T-helper 17 cell (primary cell): ENCODE results near the gene CASTOR2. TPM values are rescaled to one million over a fixed set of nuclear protein-coding genes. Genes with fewer than 3 reads are reported as not detected.
"Not testable (repeated sequence)": the region's sequence is repeated elsewhere in the genome, so short reads cannot be mapped to it uniquely, and the experiment has no call there.

ENCODE experiments used
- ATAC-seq: fragments of 150-1000 bp; cut with Tn5 transposase; 2 replicates; pipeline ENCODE4 v1.10.0; 2021; ENCODE audit warnings: mild to moderate bottlenecking, moderate library complexity
- DNase-seq, 3 donors: peaks; one replicate each; pipeline versions ENCODE4 v3.0.0 to v3.0.0-alpha.2; 2020 to 2021
- H3K9me3 ChIP-seq: one replicate; pipeline ENCODE4 v1.7.0; 2013; ENCODE audit warnings: low read length, mild to moderate bottlenecking; ENCODE audit not compliant: control insufficient read depth, poor library complexity, severe bottlenecking
- H3K27ac Mint-ChIP-seq: one replicate; pipeline ENCODE4 v1.8.0; 2022; ENCODE audit warnings: mild to moderate bottlenecking, moderate library complexity, mixed read lengths
- H3K27me3 Mint-ChIP-seq: one replicate; pipeline ENCODE4 v1.8.0; 2022; ENCODE audit warnings: mixed read lengths
- H3K36me3 Mint-ChIP-seq: one replicate; pipeline ENCODE4 v1.8.0; 2022; ENCODE audit warnings: low read depth, mixed read lengths
- H3K4me1 Mint-ChIP-seq: one replicate; pipeline ENCODE4 v1.8.0; 2022; ENCODE audit warnings: mild to moderate bottlenecking, mixed read lengths
- H3K4me3 Mint-ChIP-seq: one replicate; pipeline ENCODE4 v1.8.0; 2022; ENCODE audit warnings: mild to moderate bottlenecking, moderate library complexity, mixed read lengths
- total RNA-seq, 4 donors: library from RNA in 2 of 4; stranded (reverse) in 2 of 4; gene quantifications; one replicate each; pipeline ENCODE4 v1.2.3 and lab custom pipeline; 2022 to 2026

The CASTOR2 gene
- total RNA-seq, 2 donors from 2014 or later = 5.5 to 7.0 TPM

DNA sequence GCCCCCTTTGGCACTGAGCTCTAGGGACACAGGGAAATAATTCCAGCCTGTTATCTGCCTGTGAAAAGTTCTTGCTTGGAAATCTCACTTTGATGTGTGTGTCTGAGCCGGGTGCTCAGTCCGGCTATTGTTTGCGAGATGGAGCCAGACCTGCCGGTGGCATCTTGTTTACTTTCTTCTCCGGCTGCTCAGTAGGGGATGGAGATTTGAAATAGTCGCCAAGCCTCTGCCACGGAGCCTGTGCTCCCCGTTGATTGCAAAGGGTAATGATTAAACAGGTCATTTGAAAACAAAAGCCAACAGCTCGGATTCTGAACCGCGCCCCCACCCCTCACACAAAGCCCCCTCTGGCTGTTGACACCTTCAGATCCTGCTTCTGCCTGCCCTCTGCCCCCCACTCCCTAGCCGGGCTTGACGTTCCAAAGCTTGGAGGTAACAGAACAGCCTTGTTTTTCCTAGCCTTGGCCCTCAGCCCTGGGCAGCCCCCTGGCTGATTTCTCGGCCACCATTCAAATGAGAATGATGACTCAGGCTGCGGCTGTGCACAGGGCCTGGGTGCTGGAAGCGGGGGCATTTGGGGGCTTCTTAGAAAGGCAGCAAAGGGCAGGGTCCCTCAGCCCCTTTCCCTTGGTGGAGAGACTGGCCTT lies 1.8 kb downstream of the CASTOR2 start:
- H3K4me3 Mint-ChIP-seq, ATAC-seq, H3K36me3 Mint-ChIP-seq, H3K27me3 Mint-ChIP-seq, H3K27ac Mint-ChIP-seq, H3K9me3 ChIP-seq, H3K4me1 Mint-ChIP-seq, DNase-seq: not testable (repeated sequence)

DNA sequence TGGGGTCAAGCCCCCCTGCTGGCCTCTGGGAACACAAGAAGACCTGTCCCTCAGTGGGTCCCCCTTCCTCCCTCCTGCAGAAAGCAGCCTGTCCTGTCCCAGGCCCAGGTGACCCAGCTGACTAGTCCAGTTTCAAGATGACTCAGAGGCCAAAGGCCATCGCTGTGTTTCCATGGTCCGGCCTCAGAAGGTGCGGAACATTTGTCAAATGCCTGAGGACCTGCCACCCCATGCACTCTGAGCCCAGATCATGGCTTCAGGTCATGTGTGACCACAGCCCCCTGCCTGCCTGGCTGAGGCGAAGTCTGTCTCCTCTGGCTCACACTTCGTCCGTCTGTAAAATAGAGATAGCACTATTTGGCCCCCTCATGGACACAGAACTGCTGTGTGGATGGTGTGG lies 2.4 kb downstream of the CASTOR2 start:
- H3K27me3 Mint-ChIP-seq, H3K27ac Mint-ChIP-seq, H3K9me3 ChIP-seq, H3K4me3 Mint-ChIP-seq, H3K4me1 Mint-ChIP-seq, H3K36me3 Mint-ChIP-seq, ATAC-seq, DNase-seq: not testable (repeated sequence)

DNA sequence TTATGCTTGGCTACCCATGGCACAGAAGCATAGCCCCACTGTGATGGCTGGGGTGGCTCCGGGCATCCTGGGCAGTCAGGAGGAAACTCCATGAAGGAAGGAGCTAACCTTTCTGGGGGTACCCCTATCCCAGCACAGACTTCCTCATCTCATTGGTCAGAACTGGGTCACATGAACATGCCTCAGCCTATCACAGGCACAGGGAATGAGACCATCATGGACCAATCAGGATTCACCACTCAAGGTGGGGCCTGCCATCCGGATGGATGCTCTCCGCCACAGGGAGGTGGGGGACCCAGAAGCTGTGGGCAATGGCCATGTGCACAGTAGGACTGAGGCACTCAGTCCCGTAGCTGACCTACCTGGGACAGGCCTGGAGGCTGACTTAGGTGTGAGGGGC lies 6.9 kb downstream of the CASTOR2 start:
- H3K27ac Mint-ChIP-seq, H3K4me3 Mint-ChIP-seq, H3K27me3 Mint-ChIP-seq, H3K4me1 Mint-ChIP-seq, H3K36me3 Mint-ChIP-seq, DNase-seq, ATAC-seq, H3K9me3 ChIP-seq: not testable (repeated sequence)

DNA sequence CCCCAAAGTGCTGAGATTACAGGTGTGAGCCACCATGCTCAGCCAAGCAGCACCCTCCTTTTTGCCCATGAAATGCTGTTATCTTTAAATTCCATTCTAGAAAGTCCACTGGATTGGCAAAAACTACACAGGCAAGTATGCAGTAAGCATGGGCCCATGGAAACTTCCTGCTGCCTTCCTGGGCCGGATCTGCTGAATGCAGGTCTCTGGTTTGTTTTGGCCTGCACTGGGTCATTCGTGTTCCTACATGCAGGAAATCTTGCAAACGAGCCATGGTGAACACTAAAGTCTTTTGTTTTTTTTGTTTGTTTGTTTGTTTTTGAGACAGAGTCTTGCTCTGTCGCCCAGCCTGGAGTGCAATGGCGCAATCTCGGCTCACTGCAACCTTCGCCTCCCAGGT lies 7.9 kb downstream of the CASTOR2 start:
- ATAC-seq, H3K27ac Mint-ChIP-seq, H3K9me3 ChIP-seq, H3K4me1 Mint-ChIP-seq, H3K27me3 Mint-ChIP-seq, H3K4me3 Mint-ChIP-seq, DNase-seq, H3K36me3 Mint-ChIP-seq: not testable (repeated sequence)

DNA sequence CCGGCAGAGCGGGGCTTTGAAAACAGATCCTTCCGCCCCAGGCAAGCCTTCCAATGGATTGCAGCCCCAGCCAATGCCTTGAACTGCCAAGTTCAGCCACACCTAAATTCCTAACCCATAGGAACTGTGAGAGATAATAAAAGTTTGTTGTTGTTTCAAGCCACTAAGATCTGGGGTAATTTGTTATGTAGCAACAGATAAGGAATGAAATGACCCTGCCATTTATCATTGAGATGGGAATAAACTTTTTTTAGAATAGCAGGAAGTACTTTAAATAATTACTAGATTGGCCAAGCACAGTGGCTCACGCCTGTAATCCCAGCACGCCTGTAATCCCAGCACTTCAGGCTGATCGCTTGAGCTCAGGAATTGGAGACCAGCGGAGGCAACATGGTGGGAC lies 11.5 kb downstream of the CASTOR2 start:
- not testable (repeated sequence) for H3K27ac Mint-ChIP-seq, ATAC-seq, H3K36me3 Mint-ChIP-seq, H3K4me1 Mint-ChIP-seq, H3K9me3 ChIP-seq, H3K4me3 Mint-ChIP-seq, DNase-seq, H3K27me3 Mint-ChIP-seq

DNA sequence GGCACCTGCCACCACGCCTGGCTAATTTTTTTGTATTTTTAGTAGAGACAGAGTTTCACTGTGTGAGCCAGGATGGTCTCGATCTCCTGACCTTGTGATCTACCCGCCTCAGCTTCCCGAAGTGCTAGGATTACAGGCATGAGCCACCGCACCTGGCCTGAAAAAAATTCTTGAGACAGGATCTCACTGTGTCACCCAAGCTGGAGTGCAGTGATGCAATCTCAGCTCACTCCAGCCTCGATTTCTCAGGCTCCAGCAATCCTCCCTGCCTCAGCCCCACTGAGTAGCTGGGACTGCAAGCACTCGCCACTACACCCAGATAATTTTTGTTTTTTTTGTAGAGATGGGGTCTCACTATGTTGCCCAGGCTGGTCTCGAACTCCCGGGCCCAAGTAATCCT lies 13.0 kb downstream of the CASTOR2 start:
- not testable (repeated sequence) for H3K27me3 Mint-ChIP-seq, H3K4me3 Mint-ChIP-seq, H3K36me3 Mint-ChIP-seq, H3K9me3 ChIP-seq, DNase-seq, ATAC-seq, H3K4me1 Mint-ChIP-seq, H3K27ac Mint-ChIP-seq

DNA sequence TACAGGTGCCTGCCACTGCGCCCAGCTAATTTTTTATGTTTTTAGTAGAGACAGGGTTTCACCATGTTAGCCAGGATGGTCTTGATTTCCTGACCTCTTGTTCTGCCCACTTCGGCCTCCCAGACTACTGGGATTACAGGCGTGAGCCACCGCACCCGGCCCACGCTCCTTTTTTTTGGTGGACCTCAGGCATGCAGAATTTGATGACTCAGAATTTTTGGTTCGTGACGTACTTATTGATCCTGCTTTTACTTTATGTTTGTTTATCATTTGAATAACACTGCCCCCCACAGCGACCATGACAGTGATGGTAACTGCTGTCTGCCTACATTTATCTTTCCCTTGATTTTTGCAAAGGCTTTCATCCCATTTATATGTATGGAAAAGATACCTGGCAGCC lies 23.9 kb downstream of the CASTOR2 start:
- H3K27ac Mint-ChIP-seq, H3K4me3 Mint-ChIP-seq, ATAC-seq, H3K9me3 ChIP-seq, DNase-seq, H3K36me3 Mint-ChIP-seq, H3K4me1 Mint-ChIP-seq, H3K27me3 Mint-ChIP-seq: not testable (repeated sequence)

DNA sequence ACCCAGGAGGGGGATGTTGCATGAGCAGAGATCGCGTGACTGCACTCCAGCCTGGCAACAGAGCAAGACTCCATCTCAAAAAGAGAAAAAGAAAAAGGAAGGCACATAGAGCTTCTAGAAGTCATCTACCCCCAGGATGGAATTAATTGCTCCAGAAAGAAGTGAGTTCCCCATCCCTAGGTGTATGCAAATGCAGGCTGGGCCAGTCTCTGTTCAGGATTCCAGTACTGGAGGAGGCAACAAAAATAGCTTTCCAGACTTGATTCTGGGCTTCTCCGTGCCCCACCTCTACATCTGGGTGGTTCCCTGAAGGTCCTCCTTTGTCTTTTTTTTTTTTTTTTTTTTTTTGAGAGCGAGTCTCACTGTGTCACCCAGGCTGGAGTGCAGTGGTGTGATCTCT lies 28.6 kb downstream of the CASTOR2 start:
- H3K36me3 Mint-ChIP-seq = no peaks in the 10 kb centered on the region
- peaks cover 7% of the 10 kb centered on the region for H3K4me1 Mint-ChIP-seq

DNA sequence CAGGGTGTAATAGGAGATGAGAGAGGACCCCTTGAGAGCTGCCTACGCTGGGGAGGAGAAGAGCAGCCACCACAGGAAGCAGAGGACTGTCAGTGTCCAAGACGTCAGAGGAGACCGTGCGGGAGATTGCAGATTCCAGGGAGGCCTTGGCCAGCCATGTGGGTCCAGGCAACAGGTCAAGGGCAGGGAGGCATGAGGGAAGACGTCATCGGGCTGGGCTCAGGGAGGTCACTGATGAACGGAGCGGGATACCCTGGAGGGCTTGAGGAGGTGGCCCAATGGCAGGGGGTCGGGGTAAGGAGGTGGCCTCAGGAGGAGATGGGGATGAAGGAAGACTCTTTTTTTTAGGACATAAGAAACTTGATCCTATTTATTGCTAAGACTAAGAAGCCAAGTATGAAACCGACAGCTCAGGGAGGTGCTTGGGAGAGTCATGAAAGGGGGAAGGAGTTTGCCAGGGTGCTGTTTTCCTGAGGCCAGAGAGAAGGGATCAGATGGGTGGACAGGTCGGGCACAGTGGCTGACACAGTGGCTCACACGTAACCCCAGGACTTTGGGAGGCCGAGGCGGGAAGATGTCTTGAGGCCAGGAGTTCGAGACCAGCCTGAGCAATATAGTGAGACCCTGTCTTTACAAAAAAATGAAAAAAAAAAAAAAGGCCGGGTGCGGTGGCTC lies 30.5 kb downstream of the CASTOR2 start:
- H3K4me1 Mint-ChIP-seq, ATAC-seq, H3K4me3 Mint-ChIP-seq, H3K36me3 Mint-ChIP-seq, DNase-seq, H3K9me3 ChIP-seq, H3K27ac Mint-ChIP-seq, H3K27me3 Mint-ChIP-seq: not testable (repeated sequence)

More for the DNA sequence above, 28.6 kb downstream of the CASTOR2 start:
- Mint-ChIP-seq H3K27ac (no peak overlapping the region), H3K27me3 (no peaks in the 10 kb centered on the region), H3K4me3 (no peak overlapping the region)
- DNase-seq (no peak), ATAC-seq (no peak)
- H3K9me3 ChIP-seq = no peaks in the 10 kb centered on the region

DNA sequence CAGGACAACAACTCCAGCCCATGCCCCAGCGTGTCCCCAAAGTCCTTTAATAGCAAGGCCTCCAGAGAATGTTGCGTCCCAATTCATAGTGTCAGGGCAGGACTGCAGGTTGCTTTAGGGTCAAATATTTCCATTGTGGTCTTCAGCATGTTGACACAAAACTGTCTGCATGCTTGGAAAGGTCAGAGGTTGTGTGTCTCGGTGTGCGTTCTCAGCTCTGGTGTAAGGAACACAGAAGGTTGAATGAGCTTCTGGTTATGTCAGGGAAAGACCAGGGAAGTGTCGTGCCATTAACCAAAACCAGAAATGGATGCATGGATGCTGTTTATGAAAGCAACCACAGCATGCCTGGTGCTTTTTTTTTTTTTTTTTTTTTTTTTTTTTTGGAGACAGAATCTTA lies 31.9 kb downstream of the CASTOR2 start:
- not testable (repeated sequence) for H3K4me1 Mint-ChIP-seq, H3K27ac Mint-ChIP-seq, ATAC-seq, H3K36me3 Mint-ChIP-seq, H3K27me3 Mint-ChIP-seq, H3K9me3 ChIP-seq, DNase-seq, H3K4me3 Mint-ChIP-seq

DNA sequence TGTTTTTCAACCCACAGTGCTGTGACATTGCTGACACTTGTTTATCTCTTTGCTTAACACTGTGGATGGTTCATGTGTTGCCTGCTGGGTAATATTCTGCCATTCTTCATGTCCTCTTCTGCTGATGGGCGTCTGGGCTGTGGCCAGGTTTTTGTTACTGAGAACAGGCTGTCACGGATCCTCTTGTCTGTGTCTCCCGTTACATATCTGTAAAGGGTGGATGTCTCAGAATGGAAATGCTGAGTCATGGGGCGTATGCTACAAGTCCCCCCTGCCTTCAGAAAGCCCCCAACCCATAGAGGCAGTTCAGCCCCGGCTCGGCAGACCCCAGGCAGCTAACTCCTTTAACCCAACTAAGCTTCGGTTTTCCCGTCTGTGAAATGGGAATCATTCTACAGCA lies 33.3 kb downstream of the CASTOR2 start:
- H3K9me3 ChIP-seq, H3K4me3 Mint-ChIP-seq, DNase-seq, H3K36me3 Mint-ChIP-seq, H3K27me3 Mint-ChIP-seq, H3K27ac Mint-ChIP-seq, H3K4me1 Mint-ChIP-seq, ATAC-seq: not testable (repeated sequence)

DNA sequence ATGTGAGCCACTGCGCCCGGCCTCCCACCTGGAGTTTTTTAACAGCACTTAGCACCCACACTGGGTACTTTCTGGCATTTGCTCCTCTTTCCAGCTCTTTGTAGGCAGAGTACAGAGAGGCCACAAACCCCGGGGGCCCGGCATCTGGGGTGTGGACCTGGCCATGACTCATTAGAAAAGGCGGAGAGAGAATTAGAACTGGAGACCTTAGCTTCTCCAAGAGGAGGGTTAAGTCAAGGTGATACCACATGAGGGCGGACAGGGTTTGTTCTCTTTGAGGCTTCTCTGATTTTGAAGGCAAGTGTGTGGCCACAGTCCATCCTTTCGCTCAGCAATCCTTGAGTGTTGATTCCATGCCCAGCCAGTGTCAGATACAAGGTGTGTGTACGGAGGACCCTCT lies 36.9 kb downstream of the CASTOR2 start:
- H3K27me3 Mint-ChIP-seq, H3K36me3 Mint-ChIP-seq, H3K9me3 ChIP-seq, H3K4me3 Mint-ChIP-seq, DNase-seq, H3K27ac Mint-ChIP-seq, H3K4me1 Mint-ChIP-seq, ATAC-seq: not testable (repeated sequence)

DNA sequence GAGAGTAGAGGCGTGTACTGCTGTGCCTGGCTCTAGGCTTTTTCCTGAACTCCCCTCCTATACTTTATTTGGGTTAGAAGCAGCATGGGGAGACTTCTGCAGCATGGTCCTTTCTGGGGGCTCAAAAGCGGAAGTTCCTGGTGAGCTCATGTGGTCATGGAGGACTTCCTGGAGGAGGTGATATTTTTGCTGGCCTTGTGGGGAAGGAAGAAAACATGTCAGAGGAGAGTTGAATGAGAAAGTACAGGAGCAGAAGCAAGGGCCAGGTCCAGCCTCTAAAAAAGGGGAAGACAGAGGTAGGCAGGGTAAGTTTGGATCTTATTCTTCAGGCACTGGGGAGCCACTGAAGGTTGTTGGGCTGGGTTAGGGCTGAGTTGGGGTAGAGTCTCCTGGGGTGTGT lies 45.5 kb downstream of the CASTOR2 start:
- no peaks in the 10 kb centered on the region for H3K9me3 ChIP-seq
- DNase-seq (no peak), ATAC-seq (no peak)
- H3K4me3 Mint-ChIP-seq = no peak overlapping the region
- H3K4me1 Mint-ChIP-seq = peaks cover 2% of the 10 kb centered on the region
- no peaks in the 10 kb centered on the region for H3K36me3 Mint-ChIP-seq
- no peak overlapping the region for H3K27ac Mint-ChIP-seq
- H3K27me3 Mint-ChIP-seq = no peaks in the 10 kb centered on the region

DNA sequence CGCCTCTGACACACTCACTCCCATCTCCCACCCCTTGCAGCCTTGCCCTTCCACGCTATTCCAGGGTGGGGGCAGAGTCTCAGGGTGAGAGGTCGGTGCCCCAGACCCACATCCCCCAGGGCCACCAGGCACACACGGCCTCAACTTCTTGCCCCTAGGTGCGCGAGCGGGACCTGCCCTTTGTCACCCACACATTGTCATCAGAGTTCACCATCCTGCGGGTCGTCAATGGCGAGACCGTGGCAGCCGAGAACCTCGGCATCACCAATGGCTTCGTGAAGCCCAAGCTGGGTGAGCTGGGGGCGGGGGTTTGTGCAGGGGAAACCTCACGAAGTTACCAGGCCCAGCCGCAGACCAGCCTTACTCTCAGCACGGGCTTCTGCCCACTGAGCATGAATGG lies 53.3 kb downstream of the CASTOR2 start:
- no peaks in the 10 kb centered on the region for H3K9me3 ChIP-seq
- no peak for ATAC-seq
- Mint-ChIP-seq H3K27ac (no peak overlapping the region), H3K4me1 (peaks cover 2% of the 10 kb centered on the region), H3K4me3 (no peak overlapping the region), H3K27me3 (no peaks in the 10 kb centered on the region), H3K36me3 (peaks cover 3% of the 10 kb centered on the region)
- no peak for DNase-seq
